OCI-M1 (cell line): ENCODE measurements around the gene PEX19.

Experiments
- DNase-seq: peaks from one replicate; lab custom pipeline; 2025; lab: John Stamatoyannopoulos, UW

PEX19 gene

DNA sequence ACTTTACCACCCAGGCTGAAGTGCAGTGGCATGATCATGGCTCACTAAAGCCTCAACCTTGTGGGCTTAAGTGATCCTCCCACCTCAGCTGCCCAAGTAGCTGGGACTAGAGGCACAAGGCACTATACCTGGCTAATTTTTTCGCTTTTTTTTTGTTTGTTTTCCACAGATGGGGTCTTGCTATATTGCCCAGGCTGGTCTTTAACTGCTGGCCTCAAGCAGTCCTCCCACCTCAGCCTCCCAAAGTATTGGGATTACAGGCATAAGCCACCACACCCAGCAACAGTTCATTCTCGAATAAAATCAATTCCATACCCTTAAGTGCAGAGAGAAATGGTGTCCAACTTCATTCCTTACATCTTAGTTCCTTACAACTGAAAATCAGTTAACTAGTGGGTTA, 47.4 kb downstream of the PEX19 start:
- no peak for DNase-seq

DNA sequence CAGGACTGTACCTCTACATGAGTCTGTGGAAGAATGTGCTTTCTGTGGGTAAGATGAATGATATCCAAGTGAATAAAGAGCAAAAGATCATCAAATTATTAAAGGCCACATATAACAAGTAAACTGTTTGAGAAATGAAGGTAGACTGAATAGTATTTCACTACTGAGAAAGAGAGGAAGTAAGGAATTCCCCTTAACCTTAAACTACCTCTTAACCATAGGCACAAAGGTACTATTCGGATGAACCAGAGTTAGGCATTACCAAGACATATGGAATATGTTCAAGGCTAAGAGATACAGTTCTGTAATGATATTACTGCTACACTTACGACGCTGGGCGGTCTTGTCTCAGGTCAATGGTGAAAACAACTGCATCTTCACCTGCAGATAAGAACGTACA, 48.1 kb downstream of the PEX19 start:
- DNase-seq, result no peak

GRCh38 chr1:160232911-160233310, 52.0 kb downstream of the PEX19 start:
- DNase-seq, result no peak

- no peak for DNase-seq
Measured at GRCh38 chr1:160228431-160228830, 56.5 kb downstream of the PEX19 start.

DNA sequence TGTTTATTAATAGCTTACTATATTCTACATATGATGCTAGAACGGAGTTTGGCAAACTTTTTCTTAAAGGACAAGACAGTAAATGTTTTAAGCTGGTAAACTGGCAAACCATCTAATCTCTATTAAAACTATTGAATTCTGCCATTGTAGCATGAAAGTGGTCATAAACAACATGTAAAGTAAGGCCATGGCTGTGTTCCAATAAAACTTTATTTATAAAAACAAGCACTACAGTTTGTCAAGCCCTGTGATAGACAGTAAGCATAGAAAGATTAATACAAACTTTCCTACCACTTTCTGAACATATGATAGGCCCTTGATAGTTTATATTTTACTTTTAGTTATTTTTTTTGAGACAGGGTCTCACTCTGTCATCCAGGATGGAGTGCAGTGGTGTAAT, 57.4 kb downstream of the PEX19 start:
- no peak for DNase-seq

- DNase-seq, result no peak
Measured at GRCh38 chr1:160227034-160227433, 57.9 kb downstream of the PEX19 start.
